AG09309 (cell line): Measurements from ENCODE around the gene AP5M1.
"Not testable (repeated sequence)": the region's sequence is repeated elsewhere in the genome, so short reads cannot be mapped to it uniquely, and the experiment has no call there.

Experiments used
- DNase-seq: peaks from one replicate; pipeline ENCODE4 v3.0.0-alpha.2; 2010; ENCODE audit warnings: low read depth
- H3K4me3 ChIP-seq: 2 replicates; pipeline ENCODE4 v1.5.1; 2011; ENCODE audit warnings: mild to moderate bottlenecking, low read depth, low read length, moderate library complexity; ENCODE audit not compliant: control insufficient read depth
- CTCF ChIP-seq: IDR thresholded peaks from 2 replicates; pipeline ENCODE4 v1.5.1; 2011; ENCODE audit warnings: mild to moderate bottlenecking, low read depth, low read length, inconsistent platforms; ENCODE audit not compliant: insufficient read depth, control insufficient read depth; ENCODE audit errors: missing control alignments

AP5M1 gene

GRCh38 chr14:57314396-57315089 is 45.8 kb downstream of the AP5M1 start:
- DNase-seq: no peak
- no peak for TF ChIP-seq CTCF
- H3K4me3 ChIP-seq: no peak overlapping the region

DNA sequence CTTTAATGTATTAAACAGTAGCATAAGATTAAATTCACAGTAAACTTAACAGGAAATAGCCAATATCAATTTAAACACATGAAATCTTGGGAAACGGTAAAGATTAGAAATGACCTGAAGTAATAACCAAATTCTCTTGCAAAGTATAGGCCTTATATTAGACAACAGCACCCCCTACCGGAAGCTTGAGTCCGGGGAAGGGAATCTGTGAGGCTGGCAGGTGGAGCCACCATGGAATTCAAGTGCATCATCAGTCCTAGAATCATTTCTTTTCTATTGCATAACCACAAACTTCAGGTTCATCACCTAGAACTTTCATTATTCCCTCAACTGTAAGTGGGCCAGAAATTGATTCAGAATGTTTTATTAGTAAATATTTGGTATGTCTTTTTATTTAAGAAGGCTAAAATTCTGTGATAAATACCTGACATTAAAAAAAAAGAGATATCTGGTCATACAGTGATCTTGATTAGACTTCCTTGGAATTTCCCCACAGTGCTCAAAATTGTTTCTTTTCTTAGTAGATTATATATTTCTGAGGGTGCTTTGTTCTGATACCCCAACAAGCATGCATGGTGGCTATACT is 48.6 kb downstream of the AP5M1 start:
- peak; percentile 42 for DNase-seq
- peak; percentile 82 for TF ChIP-seq CTCF
- no peak overlapping the region for H3K4me3 ChIP-seq

GRCh38 chr14:57319636-57320192 is 50.9 kb downstream of the AP5M1 start:
- H3K4me3 ChIP-seq: no peak overlapping the region
- DNase-seq: no peak
- TF ChIP-seq CTCF: no peak

GRCh38 chr14:57323721-57324120 is 55.0 kb downstream of the AP5M1 start:
- no peak overlapping the region for H3K4me3 ChIP-seq
- no peak for DNase-seq
- no peak for TF ChIP-seq CTCF

GRCh38 chr14:57326253-57326652 is 57.5 kb downstream of the AP5M1 start:
- DNase-seq: no peak
- no peak for TF ChIP-seq CTCF

DNA sequence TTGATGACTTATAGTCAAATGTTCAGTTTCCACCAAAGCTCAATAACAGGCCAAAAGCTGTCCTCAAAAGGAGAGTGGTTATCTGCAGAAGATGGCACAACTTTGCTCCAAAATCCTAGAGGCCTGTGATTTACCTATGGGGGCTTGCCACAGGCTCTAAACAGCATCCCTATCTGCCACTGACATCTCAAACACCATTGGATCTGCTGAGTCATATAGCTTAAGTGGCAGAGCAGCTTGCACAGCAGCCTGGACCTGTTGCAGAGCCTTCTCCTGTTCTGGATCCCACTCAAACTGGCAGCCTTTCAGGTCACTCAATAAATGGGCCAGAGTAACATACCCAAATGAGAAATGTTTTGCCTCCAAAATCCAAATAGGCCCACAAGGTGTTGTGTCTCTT is 61.1 kb downstream of the AP5M1 start:
- no peak overlapping the region for H3K4me3 ChIP-seq
- no peak for DNase-seq
- no peak for TF ChIP-seq CTCF

More at GRCh38 chr14:57326253-57326652, 57.5 kb downstream of the AP5M1 start:
- no peak overlapping the region for H3K4me3 ChIP-seq

GRCh38 chr14:57332475-57332874 is 63.7 kb downstream of the AP5M1 start:
- not testable (repeated sequence) for H3K4me3 ChIP-seq, DNase-seq

GRCh38 chr14:57333726-57334125 is 65.0 kb downstream of the AP5M1 start:
- H3K4me3 ChIP-seq, DNase-seq: not testable (repeated sequence)

GRCh38 chr14:57343545-57344297 is 75.0 kb downstream of the AP5M1 start:
- H3K4me3 ChIP-seq, DNase-seq: not testable (repeated sequence)
